Measurements from ENCODE around the gene NKAIN2. TPM values are rescaled to one million over a fixed set of nuclear protein-coding genes. Genes with fewer than 3 reads are reported as not detected.

NKAIN2 gene
- not detected in 2 replicates for total RNA-seq (2014; rRNA removed; shearing (Covaris generic))
- polyA plus RNA-seq (2015; cell fraction: cytosol; rRNA removed), result not detected in 2 replicates
- not detected in 2 replicates for polyA plus RNA-seq (2015; cell fraction: nucleus; rRNA removed)

GRCh38 chr6:123803504-123804013, at the start of gene NKAIN2:
Gene NKAIN2, plus strand, starts transcription at chr6:123803865.
- DNase-seq (ENCODE audit: low read depth), result no peak

- no peak for DNase-seq (ENCODE audit: low read depth)
Observed at GRCh38 chr6:123759472-123759871, 44.2 kb upstream of the NKAIN2 start.

- DNase-seq (ENCODE audit: low read depth), result no peak
Observed at GRCh38 chr6:123763904-123764303, 39.8 kb upstream of the NKAIN2 start.

GRCh38 chr6:123764722-123765121, 38.9 kb upstream of the NKAIN2 start:
- no peak for DNase-seq (ENCODE audit: low read depth)

- no peak for DNase-seq (ENCODE audit: low read depth)
Observed at GRCh38 chr6:123768921-123769320, 34.7 kb upstream of the NKAIN2 start.

GRCh38 chr6:123769431-123769830, 34.2 kb upstream of the NKAIN2 start:
- DNase-seq (ENCODE audit: low read depth), result no peak

GRCh38 chr6:123770247-123770949, 33.3 kb upstream of the NKAIN2 start:
- no peak for DNase-seq (ENCODE audit: low read depth)

GRCh38 chr6:123771126-123771525, 32.5 kb upstream of the NKAIN2 start:
- no peak for DNase-seq (ENCODE audit: low read depth)

- DNase-seq (ENCODE audit: low read depth), result peak; percentile 26
Observed at GRCh38 chr6:123777563-123777962, 26.1 kb upstream of the NKAIN2 start.

- no peak for DNase-seq (ENCODE audit: low read depth)
Observed at GRCh38 chr6:123780021-123780420, 23.6 kb upstream of the NKAIN2 start.

- DNase-seq (ENCODE audit: low read depth), result no peak
Observed at GRCh38 chr6:123784330-123784729, 19.3 kb upstream of the NKAIN2 start.

- no peak for DNase-seq (ENCODE audit: low read depth)
Observed at GRCh38 chr6:123785039-123785438, 18.6 kb upstream of the NKAIN2 start.

- no peak for DNase-seq (ENCODE audit: low read depth)
Observed at GRCh38 chr6:123788319-123788718, 15.3 kb upstream of the NKAIN2 start.

GRCh38 chr6:123794190-123794589, 9.5 kb upstream of the NKAIN2 start:
- no peak for DNase-seq (ENCODE audit: low read depth)

GRCh38 chr6:123794799-123795198, 8.9 kb upstream of the NKAIN2 start:
- DNase-seq (ENCODE audit: low read depth), result no peak

- no peak for DNase-seq (ENCODE audit: low read depth)
Observed at GRCh38 chr6:123801067-123801466, 2.6 kb upstream of the NKAIN2 start.

- DNase-seq (ENCODE audit: low read depth), result no peak
Observed at GRCh38 chr6:123802351-123802696, 1.3 kb upstream of the NKAIN2 start.

GRCh38 chr6:123802697-123803503, 765 bp upstream of the NKAIN2 start:
- DNase-seq (ENCODE audit: low read depth), result peak; percentile 77

- peak; percentile 18 for DNase-seq (ENCODE audit: low read depth)
Observed at GRCh38 chr6:123804014-123804786, 535 bp downstream of the NKAIN2 start.

GRCh38 chr6:123804787-123805540, 1.3 kb downstream of the NKAIN2 start:
- DNase-seq (ENCODE audit: low read depth), result no peak

- DNase-seq (ENCODE audit: low read depth), result no peak
Observed at GRCh38 chr6:123805921-123806320, 2.3 kb downstream of the NKAIN2 start.

Measured in HT1080 (cell line).